IPS DF 19.7 (cell line): ENCODE measurements around the gene TMEM134.
"Not testable (repeated sequence)": the region's sequence is repeated elsewhere in the genome, so short reads cannot be mapped to it uniquely, and the experiment has no call there.

ENCODE experiments used
- DNase-seq: peaks from one replicate; pipeline ENCODE4 v3.0.0-alpha.2; 2013; ENCODE audit warnings: low read depth, low spot score

The TMEM134 gene

GRCh38 chr11:67468759-67469507, at the start of gene TMEM134:
TMEM134 (minus strand) TSS chr11:67469251; CDS start chr11:67469192, 59 bp downstream.
- peak; percentile 48 for DNase-seq

- no peak for DNase-seq
Observed at GRCh38 chr11:67517784-67518552, 48.9 kb upstream of the TMEM134 start.

GRCh38 chr11:67516806-67517205, 47.8 kb upstream of the TMEM134 start:
- DNase-seq = no peak

GRCh38 chr11:67514116-67514515, 45.1 kb upstream of the TMEM134 start:
- DNase-seq = no peak

- DNase-seq = not testable (repeated sequence)
Observed at GRCh38 chr11:67511558-67511957, 42.5 kb upstream of the TMEM134 start.

GRCh38 chr11:67510023-67510345, 40.9 kb upstream of the TMEM134 start:
- DNase-seq = no peak

GRCh38 chr11:67508486-67509121, 39.6 kb upstream of the TMEM134 start:
- DNase-seq = peak; percentile 50

- peak; percentile 98 for DNase-seq
Observed at GRCh38 chr11:67507864-67508485, 38.9 kb upstream of the TMEM134 start, which contains the start of gene CDK2AP2. CDK2AP2 (minus strand) TSS chr11:67508162; CDS start chr11:67508082, 80 bp downstream.

GRCh38 chr11:67507242-67507863, 38.3 kb upstream of the TMEM134 start:
- DNase-seq = peak; percentile 73

GRCh38 chr11:67506426-67507051, 37.5 kb upstream of the TMEM134 start:
- no peak for DNase-seq

GRCh38 chr11:67505605-67506396, 36.8 kb upstream of the TMEM134 start:
- DNase-seq = peak; percentile 50

GRCh38 chr11:67504950-67505581, 36.0 kb upstream of the TMEM134 start, which contains the start of gene PITPNM1:
PITPNM1 (minus strand) TSS chr11:67505363; CDS start chr11:67504180, 1,183 bp downstream.
- no peak for DNase-seq

- no peak for DNase-seq
Observed at GRCh38 chr11:67504005-67504949, 35.2 kb upstream of the TMEM134 start.

GRCh38 chr11:67503119-67504004, 34.3 kb upstream of the TMEM134 start:
- no peak for DNase-seq

GRCh38 chr11:67502328-67502979, 33.4 kb upstream of the TMEM134 start:
- no peak for DNase-seq

- DNase-seq = no peak
Observed at GRCh38 chr11:67501854-67502253, 32.8 kb upstream of the TMEM134 start.
